CD4-positive, alpha-beta T cell treated with Interleukin-1 beta for 1 hour (primary cell): ENCODE data around the gene KIRREL3.

Source experiments
- DNase-seq, 2 donors: peaks; one replicate each; pipeline ENCODE4 v3.0.0-alpha.2; 2020 to 2022

KIRREL3 gene

DNA sequence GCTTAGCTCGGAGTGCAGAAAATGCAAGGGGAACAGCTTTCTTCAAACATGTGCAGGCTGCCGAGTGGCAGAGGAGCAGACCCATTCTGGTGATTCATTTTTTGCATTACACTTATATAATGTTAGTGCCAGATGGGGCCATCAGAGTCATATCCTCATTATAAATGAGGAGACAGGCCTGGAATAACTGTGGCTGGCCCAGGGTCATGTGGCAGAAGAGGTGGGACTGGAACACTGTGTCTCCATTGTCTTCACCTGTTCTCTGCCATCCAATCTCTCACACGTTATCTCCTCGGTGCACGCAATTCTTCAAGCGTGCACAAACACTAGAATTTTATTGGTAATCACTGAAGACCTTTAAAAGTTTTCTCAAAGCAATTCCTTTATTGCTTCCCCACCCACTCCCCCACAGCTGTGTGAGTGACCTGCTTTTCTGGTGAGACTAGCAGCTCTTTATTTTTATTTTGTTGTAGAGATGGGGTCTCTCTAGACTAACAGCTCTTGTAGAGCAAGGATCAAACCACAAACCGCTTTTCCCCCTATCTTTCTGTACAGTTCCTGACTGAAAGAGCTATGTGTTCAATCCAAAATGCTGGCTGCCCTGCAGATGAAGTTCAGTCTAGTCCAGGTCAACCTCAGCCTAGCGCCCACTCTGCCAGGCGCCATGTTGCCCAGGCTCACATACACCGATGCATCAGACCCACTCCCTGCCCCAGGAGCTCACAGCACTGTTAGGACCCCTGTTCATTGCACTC lies 569.8 kb downstream of the KIRREL3 start:
- DNase-seq: no peak

DNA sequence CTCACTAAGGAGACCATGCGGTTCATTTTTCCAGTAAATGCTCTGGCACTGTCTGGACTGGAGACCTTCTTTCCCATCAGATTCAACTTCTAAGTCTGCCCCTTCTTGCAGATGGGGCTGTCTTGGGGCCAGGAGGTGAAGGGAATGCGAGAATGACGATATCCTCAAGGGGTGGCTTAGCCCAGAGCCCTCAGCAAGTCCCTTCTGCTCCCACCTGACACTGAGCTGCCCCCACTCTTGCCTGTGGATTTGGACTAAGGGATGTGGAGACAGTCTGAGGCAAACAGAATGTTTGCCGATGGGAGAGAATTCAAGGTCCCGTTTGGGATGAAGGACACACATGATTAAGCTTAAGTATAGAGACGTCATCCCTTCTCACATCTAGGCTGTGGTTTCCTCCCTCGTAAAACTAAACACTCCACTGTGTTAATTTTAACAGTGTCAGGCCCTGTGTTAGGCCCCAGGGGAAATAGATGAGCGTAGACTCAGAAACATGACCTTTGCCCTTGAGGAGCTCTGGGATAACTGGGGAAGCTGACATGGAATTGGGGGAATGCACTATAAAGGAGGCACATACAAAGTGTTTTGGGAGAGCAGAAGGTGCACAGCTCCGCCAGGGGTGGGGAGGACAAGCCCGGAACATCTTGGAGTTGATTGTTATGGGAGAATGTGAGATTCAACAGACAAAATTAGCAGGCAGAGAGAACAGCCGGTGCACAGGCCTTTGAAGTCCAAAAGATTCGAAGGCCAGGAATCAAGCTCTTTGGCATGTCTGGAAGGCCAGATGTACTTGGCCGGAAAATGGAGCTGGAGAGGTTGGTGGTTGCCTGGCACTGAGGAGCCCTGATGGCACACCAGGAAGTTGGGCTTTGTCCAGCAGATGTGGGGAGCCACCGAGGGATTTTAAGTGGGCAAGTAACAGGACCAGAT lies 573.5 kb downstream of the KIRREL3 start:
- DNase-seq: no peak

- no peak for DNase-seq
These were observed 574.5 kb downstream of the KIRREL3 start for GRCh38 chr11:126426106-126426505.

- no peak for DNase-seq
These were observed 576.0 kb downstream of the KIRREL3 start for GRCh38 chr11:126424471-126425039.

DNA sequence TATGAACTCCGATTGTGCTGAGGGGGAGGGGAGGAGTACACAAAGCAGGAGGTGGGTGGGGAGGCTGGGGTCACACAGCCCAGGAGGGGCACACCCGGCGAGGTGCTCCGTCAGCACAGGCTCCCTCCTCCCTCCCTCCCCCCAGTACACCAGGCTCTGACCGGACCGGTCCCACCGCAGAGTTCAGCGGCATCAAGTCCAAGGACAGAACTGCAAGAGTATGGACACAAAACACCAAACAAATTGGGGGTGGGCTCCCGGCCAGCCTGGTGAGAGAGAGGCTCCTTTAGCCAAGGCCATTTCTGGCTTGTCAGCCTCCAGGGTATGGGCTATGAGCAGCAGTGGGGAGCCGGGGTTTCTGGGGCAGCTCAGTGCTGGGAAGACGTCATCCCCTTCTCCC lies 576.8 kb downstream of the KIRREL3 start:
- DNase-seq: no peak

DNA sequence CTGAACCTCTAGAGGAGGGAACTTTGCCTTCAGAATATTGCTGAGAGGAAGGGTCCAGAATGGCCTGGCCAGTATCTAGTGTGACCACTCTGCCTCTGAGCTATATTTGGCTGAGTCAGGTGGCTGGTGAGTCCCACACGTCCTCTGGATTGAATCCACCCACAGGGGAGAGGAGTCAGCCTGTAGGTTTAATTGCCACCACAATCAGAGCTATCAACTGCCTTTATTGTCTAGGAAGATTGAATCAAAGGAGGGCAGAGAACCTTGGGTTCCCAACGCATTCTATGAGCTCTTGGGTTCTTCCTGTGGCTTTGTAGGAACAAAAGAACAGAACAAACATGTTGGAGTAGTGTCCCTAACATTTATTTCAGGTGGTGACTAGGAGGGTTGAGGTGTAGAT lies 577.4 kb downstream of the KIRREL3 start:
- DNase-seq: no peak

- no peak for DNase-seq
These were observed 578.1 kb downstream of the KIRREL3 start for GRCh38 chr11:126422446-126422845.

DNA sequence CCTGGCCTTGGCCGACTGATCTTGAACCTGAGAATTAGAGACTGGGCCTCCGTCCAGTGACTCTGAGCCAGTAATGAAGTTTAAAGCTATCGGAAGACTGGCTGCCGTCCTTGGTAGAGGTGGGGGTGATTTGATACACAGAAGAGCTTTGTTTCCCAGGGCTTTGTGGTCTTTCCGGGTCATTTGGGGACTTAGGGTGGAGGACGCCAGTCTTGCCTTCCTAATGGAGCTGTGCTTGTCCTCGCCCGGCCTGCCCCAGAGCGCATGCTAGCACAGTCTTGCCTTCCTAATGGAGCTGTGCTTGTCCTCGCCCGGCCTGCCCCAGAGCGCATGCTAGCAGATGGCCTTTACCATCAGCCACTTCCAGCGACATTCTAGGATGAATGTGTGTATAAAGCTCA lies 579.3 kb downstream of the KIRREL3 start:
- no peak for DNase-seq

GRCh38 chr11:126420698-126421256 lies 579.8 kb downstream of the KIRREL3 start:
- no peak for DNase-seq

DNA sequence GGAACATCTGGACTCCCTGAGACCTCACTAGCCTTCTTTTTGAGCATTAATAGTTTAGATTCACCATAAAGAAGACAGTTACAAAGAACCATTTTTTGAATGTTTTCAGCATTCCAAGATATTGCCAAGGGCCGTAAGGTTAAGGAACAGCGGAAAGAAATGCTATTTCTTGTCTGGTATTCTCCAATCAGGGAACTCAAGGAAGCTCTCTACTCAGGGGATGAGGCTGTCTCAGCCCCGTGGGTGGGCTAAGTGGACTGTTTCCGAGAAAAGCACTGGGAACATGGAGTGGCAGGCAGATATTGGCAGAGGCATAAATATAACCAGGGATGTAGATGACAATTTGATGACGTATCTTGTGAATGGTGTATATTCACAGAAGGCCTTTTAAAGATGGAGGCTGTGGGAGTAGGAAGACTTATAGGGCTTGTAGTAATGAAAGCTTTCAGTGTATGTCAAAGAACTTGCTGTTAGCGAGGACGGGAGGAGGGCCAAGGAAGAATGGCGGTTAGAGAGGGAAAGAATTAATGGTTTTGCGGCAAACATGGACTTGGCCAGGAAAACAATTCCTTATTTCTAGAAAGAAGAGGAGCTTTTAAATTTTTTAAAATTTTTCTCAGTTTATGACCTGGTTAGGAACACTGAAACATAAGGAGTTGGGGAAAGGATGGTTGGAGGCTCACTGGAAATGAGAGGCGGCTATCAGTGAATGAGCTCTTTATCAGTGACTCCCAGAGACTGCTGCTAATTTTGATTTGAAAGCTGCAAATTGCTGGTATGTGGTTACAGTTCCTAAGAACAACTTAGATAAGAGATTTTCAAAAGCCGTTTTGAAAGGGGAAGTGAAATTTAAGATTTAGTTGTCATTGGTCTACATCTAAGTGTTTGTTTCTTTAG lies 580.5 kb downstream of the KIRREL3 start:
- no peak for DNase-seq

DNA sequence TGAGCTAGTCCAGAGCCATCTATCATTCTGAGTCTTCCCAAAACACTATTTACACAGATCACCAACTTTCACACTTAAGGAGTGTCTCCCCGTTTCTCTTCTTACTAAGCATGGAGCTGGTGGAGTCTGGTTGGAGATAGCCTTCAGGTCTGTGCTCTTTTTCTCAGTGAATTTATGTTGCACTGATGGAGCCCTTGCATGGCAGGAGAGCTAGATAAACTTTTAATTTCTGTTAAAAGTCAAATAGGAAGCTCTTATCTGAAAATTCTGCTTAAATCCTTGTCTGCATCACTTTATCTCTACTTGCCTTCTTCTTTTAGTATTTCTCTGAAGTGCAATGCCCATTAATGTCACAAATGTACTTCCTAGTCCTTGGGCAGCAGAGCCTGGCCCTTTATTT lies 581.7 kb downstream of the KIRREL3 start:
- DNase-seq: no peak

DNA sequence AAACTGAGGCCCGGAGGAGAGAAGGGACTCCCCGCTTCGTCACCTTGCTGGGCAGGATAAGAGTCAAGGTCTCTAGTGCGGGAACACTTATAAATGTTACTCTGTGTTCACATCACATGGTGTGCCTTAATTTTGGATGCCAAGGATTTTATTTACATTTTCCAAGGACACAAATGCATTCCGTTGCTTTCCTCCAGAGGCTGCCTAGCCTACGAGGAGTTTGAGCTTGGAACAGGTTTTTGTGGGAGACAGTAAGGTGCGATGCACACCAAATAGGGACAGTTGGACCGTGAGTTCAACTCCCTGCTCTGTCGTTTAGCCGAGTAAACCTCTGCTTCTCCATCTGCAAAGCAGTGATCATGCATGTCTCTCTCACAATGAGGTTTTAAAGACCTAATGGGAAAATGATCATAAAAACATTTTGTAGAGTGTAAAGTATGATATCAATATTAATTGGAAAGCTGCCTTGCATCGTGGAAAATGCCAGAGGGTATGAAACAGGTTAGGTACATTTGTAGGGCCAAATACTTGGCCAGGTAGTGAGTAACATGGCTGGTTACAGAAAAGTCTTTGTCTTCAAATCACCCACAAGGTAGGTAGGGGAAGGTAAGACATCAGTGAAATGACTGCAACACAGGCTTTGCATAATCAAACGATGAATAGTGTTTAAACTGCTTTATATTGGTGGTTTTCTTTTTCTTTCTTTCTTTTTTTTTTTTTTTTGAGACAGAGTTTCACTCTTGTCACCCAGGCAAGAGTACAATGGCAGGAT lies 583.3 kb downstream of the KIRREL3 start:
- DNase-seq: no peak

DNA sequence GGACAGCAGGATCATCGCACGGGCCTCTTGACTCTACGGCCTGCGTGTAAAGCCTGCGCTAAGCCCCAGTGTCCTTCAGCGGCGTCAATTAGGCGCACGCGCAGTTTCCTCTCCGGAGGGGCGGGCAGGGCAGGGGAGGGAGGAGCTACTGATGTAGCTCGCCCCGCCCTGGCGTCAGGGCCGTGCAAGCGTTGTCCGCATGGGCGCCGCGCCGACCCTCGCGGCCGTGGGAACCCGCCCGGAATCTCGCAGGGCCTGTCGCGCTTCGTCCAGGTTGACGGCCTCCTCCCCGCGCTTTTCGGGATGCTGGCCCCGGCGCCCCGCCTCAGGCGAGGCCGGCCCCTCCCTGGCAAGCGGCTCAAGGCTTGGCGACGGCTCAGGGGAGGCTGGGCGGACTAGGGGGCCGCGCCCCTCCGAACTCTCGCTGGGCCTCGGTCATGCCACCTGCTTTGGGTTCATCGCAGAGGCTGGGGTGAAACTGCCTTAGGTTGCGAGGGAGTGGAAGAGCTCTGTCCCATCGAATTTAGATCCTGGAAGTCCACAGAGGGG lies 584.0 kb downstream of the KIRREL3 start:
- peak; percentile 71 to 81 for DNase-seq

GRCh38 chr11:126415669-126416420 lies 584.7 kb downstream of the KIRREL3 start:
- DNase-seq: no peak

DNA sequence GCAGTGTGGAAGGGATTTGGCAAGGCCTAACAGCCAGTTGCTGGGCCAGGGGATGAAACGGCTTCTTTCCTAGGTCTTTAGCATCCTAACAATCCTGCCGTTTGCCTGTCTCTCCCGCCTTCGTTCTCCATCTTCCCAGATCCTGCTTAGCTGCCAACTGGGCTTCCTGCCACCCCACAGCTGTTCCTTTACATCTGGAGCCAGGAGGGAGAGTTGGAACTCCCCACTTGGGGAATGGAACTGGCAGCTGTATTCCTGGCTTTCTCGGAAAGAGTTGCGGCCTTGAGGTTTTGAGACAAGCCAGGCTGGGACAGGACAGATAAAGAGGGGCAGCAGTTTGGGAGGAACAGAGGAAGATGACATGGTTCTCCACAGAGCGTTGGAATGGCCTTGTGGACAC lies 585.4 kb downstream of the KIRREL3 start:
- DNase-seq: no peak

DNA sequence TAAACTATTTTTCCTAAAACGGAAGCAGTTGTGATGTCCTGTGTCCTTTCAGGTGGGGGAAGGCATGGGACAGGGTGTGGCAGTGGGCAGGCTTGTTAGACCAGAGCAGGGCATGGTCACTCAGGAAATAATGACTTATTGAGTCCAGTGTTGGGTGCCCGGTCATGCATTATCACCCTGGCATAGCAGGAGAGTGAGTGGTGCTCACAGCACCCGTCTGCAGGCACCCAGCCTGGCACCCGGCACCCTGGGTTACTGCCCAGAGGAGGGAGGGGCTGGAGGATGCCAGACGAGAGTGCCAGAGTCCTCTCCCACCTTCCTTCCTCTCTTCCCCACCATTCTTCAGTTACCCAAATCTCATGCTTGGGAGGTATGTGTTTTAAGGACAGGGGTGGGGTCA lies 586.0 kb downstream of the KIRREL3 start:
- no peak for DNase-seq

GRCh38 chr11:126413843-126414405 lies 586.6 kb downstream of the KIRREL3 start:
- DNase-seq: no peak

DNA sequence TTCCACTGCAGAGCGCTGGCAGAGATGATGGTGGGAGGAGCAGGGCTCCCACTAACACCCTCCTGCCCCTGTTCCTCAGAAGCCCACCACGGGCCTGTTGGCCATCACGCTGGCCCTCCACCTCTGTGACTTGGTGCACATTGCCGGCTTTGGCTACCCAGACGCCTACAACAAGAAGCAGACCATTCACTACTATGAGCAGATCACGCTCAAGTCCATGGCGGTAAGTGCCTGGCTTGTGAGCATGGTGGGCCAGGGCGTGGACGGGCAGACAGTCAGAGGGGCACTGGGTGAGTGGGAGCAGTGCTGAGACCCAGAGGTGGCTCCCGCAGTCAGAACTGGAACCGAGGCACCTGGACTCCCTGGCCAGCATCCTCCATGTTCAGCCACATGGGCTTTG lies 587.1 kb downstream of the KIRREL3 start:
- DNase-seq: no peak

DNA sequence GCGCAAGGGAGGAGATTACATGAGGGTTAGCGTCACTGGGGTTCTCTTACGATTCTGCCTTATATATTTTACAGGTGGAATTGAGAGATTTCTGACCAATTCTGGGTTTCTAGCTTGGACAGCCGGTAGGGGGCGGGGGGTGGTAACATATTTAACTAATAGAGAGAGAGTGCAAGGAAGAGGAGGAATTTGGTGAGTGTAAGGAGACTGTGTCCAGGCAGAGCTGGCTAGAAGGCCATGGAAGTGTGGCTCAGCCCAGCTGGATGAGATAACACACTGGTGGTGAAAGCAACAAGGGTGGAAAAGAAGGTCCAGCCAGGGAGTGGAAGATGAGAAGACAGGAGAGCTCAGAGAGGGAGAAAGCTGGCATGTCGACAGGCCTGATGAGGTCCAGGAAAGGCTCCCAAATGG lies 588.6 kb downstream of the KIRREL3 start:
- DNase-seq: no peak

- no peak for DNase-seq
These were observed 589.9 kb downstream of the KIRREL3 start for GRCh38 chr11:126410649-126411048.
